Neural progenitor cell (in vitro differentiated cells): ENCODE results near the gene MSH6.

Source experiments
- EZH2 ChIP-seq: fragments of 200-600 bp; sonication (generic); IDR thresholded peaks from 2 replicates; pipeline ENCODE4 v1.6.1; 2017; ENCODE audit warnings: antibody characterized with exemption, mild to moderate bottlenecking, moderate library complexity
- TF ChIP-seq, protein P1 (sequence below): fragments of 200-600 bp; sonication (generic); IDR thresholded peaks from 2 replicates; pipeline ENCODE4 v1.5.1; 2017; ENCODE audit warnings: antibody characterized with exemption, mild to moderate bottlenecking

DNA sequence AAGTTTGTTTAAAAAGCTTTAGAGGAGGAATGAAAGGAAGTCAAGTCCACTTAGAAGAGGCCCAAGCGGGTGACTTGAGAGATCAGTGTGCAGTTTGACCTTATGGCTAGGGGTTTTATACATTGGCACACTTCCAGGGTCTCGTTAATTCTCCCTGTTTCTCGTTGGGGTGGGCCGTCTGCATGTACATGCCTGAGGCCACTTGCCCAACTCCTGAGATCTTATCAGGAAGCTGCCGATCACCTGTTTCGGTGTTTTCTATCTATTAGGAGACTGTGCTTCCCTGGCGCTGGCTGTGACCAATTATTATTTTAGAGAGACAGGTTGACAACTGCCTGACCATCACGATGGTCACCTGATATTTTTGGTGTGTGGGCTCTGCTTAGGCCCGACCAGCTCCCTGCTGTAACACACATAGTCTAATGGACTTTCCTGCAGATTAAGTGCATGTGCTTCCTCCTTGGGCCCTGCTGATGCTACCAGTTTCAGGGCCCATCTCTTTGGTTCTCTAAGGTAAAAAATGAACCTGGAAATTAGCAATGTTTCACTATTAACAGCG lies 31.0 kb upstream of the MSH6 start:
- TF ChIP-seq, protein P1, sequence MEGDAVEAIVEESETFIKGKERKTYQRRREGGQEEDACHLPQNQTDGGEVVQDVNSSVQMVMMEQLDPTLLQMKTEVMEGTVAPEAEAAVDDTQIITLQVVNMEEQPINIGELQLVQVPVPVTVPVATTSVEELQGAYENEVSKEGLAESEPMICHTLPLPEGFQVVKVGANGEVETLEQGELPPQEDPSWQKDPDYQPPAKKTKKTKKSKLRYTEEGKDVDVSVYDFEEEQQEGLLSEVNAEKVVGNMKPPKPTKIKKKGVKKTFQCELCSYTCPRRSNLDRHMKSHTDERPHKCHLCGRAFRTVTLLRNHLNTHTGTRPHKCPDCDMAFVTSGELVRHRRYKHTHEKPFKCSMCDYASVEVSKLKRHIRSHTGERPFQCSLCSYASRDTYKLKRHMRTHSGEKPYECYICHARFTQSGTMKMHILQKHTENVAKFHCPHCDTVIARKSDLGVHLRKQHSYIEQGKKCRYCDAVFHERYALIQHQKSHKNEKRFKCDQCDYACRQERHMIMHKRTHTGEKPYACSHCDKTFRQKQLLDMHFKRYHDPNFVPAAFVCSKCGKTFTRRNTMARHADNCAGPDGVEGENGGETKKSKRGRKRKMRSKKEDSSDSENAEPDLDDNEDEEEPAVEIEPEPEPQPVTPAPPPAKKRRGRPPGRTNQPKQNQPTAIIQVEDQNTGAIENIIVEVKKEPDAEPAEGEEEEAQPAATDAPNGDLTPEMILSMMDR, result no peak
- TF ChIP-seq EZH2, result no peak
